Ascending aorta (tissue), 2 donors: ENCODE results near the gene SERPINB10. TPM values are rescaled to one million over a fixed set of nuclear protein-coding genes. Genes with fewer than 3 reads are reported as not detected.
"Not testable (repeated sequence)": the region's sequence is repeated elsewhere in the genome, so short reads cannot be mapped to it uniquely, and the experiment has no call there.

Experiments used
- DNase-seq, 2 donors: peaks; one replicate each; pipeline ENCODE4 v3.0.0-alpha.2; 2019; ENCODE audit warnings: low spot score in 2 of 2
- H3K27ac ChIP-seq, 2 donors: fragments of 200-600 bp; sonication (generic); one replicate each; pipeline ENCODE4 v1.5.1; 2016 to 2017; ENCODE audit warnings: mild to moderate bottlenecking in 1 of 2
- H3K27me3 ChIP-seq: fragments of 200-600 bp; sonication (generic); one replicate; pipeline ENCODE4 v1.5.1; 2017
- H3K36me3 ChIP-seq, 2 donors: fragments of 200-600 bp; sonication (generic); one replicate each; pipeline ENCODE4 v1.5.1; 2016
- H3K4me1 ChIP-seq, 2 donors: fragments of 200-600 bp; sonication (generic); one replicate each; pipeline ENCODE4 v1.5.1; 2016 to 2017; ENCODE audit warnings: mild to moderate bottlenecking in 1 of 2
- H3K4me3 ChIP-seq, 2 donors: fragments of 200-600 bp; sonication (generic); one replicate each; pipeline ENCODE4 v1.5.1; 2016 to 2017; ENCODE audit warnings: mild to moderate bottlenecking in 1 of 2
- H3K9me3 ChIP-seq, 2 donors: fragments of 200-600 bp; sonication (generic); one replicate each; pipeline ENCODE4 v1.5.1; 2016
- CTCF ChIP-seq, 3 experiments: fragments of 200-600 bp in 2 of 3; fragments of 450-650 bp in 1 of 3; sonication (generic) in 2 of 3; IDR thresholded peaks; one replicate each; pipeline ENCODE4 v1.5.1; 2016 to 2019; ENCODE audit warnings: antibody characterized with exemption in 3 of 3, mild to moderate bottlenecking in 1 of 3, moderate library complexity in 1 of 3
- intact Hi-C: fragments of 100-400 bp; cut with DNase I; formaldehyde crosslinking; loops from one replicate; pipeline ENCODE4 v1.15.1; 2023
- total RNA-seq: library from RNA; depleted of rRNA; stranded (reverse); fragments of >200 nt; gene quantifications from one replicate; pipeline ENCODE4 v1.1.0, GENCODE V29; 2016

SERPINB10 gene
- total RNA-seq, 1 donor from 2014 or later: not detected

- TF ChIP-seq CTCF (IDR thresholded peaks at IDR 0.05): no peak
- Histone ChIP-seq H3K27ac (no peak overlapping the region), H3K4me1 (no peaks in the 10 kb centered on the region), H3K9me3 (no peaks in the 10 kb centered on the region), H3K36me3 (no peaks in the 10 kb centered on the region), H3K4me3 (no peak overlapping the region), H3K27me3 (no peaks in the 10 kb centered on the region)
- intact Hi-C loops: no loop called here
- no peak for DNase-seq
Observed at GRCh38 chr18:63930773-63931354, 23.1 kb downstream of the SERPINB10 start.

GRCh38 chr18:63936156-63936931, 28.6 kb downstream of the SERPINB10 start:
- Histone ChIP-seq H3K9me3 (no peaks in the 10 kb centered on the region), H3K36me3 (no peaks in the 10 kb centered on the region), H3K4me1 (peaks cover 0 to 5% of the 10 kb centered on the region in 2 donors), H3K27ac (no peak overlapping the region), H3K4me3 (peak overlapping the region; percentile 58 to 82), H3K27me3 (no peaks in the 10 kb centered on the region)
- intact Hi-C loops: loop anchor here (1.0 kb wide), 1 partner anchor 418 kb away; no protein-coding TSS in a partner anchor
- TF ChIP-seq CTCF (IDR thresholded peaks at IDR 0.05): peak; percentile 43 to 82 (median 68)
- peak; percentile 25 to 90 for DNase-seq

- no peak overlapping the region for H3K27ac ChIP-seq
- intact Hi-C loops: loop anchor here (1.0 kb wide), 1 partner anchor 419 kb away; no protein-coding TSS in a partner anchor
- no peaks in the 10 kb centered on the region for H3K27me3 ChIP-seq
- peak overlapping the region; percentile 58 to 82 for H3K4me3 ChIP-seq
- H3K36me3 ChIP-seq: no peaks in the 10 kb centered on the region
- TF ChIP-seq CTCF (IDR thresholded peaks at IDR 0.05): no peak
- no peaks in the 10 kb centered on the region for H3K9me3 ChIP-seq
- H3K4me1 ChIP-seq: peaks cover 0 to 5% of the 10 kb centered on the region in 2 donors
- no peak for DNase-seq
Observed at GRCh38 chr18:63936932-63937393, 29.2 kb downstream of the SERPINB10 start.

GRCh38 chr18:63940008-63940407, 32.2 kb downstream of the SERPINB10 start:
- no peak for TF ChIP-seq CTCF (IDR thresholded peaks at IDR 0.05)
- H3K27ac ChIP-seq: no peak overlapping the region
- H3K9me3 ChIP-seq: no peaks in the 10 kb centered on the region
- H3K4me1 ChIP-seq: peaks cover 0 to 5% of the 10 kb centered on the region in 2 donors
- no peak for DNase-seq
- no peaks in the 10 kb centered on the region for H3K36me3 ChIP-seq
- H3K27me3 ChIP-seq: no peaks in the 10 kb centered on the region
- no peak overlapping the region for H3K4me3 ChIP-seq
- intact Hi-C loops: no loop called here

GRCh38 chr18:63940543-63941050, 32.8 kb downstream of the SERPINB10 start:
- H3K27ac ChIP-seq, H3K27me3 ChIP-seq, H3K36me3 ChIP-seq, H3K9me3 ChIP-seq, intact Hi-C loops, H3K4me1 ChIP-seq, DNase-seq, H3K4me3 ChIP-seq: not testable (repeated sequence)
